SK-N-MC (cell line): ENCODE results near the gene JUN.

ENCODE experiments used
- EZH2 ChIP-seq: fragments of 200-600 bp; sonication (generic); IDR thresholded peaks from one replicate; pipeline ENCODE4 v1.6.1; 2017; ENCODE audit warnings: antibody characterized with exemption
- POLR2AphosphoS5 ChIP-seq: IDR thresholded peaks from 2 replicates; pipeline ENCODE4 v1.6.1; 2012; ENCODE audit warnings: mild to moderate bottlenecking, low read depth, low read length, borderline replicate concordance

- TF ChIP-seq EZH2 (no peak), POLR2AphosphoS5 (no peak)
Observed at GRCh38 chr1:58774027-58774426, 9.8 kb downstream of the JUN start.
